HepG2 (cell line): ENCODE measurements around the gene CNNM4. TPM values are rescaled to one million over a fixed set of nuclear protein-coding genes. Genes with fewer than 3 reads are reported as not detected.

Source experiments
- AHR ChIP-seq: IDR thresholded peaks from 2 replicates; pipeline ENCODE4 v1.6.1; 2018; ENCODE audit warnings: missing genetic modification reagents, missing compliant biosample characterization
- CBFB ChIP-seq: sonication (generic); formaldehyde crosslinking; IDR thresholded peaks from 2 replicates; pipeline ENCODE4 v1.4.0; 2020; ENCODE audit warnings: missing genetic modification reagents
- FOXK2 ChIP-seq: fragments of 450-650 bp; IDR thresholded peaks from 2 replicates; pipeline ENCODE4 v1.6.1; 2016
- GPBP1L1 ChIP-seq: sonication (generic); formaldehyde crosslinking; IDR thresholded peaks from 2 replicates; pipeline ENCODE4 v1.5.0; 2020; ENCODE audit warnings: mild to moderate bottlenecking, missing genetic modification reagents
- HNRNPL ChIP-seq: fragments of 200-400 bp; formaldehyde crosslinking; IDR thresholded peaks from 2 replicates; pipeline ENCODE4 v1.6.1; 2017; ENCODE audit warnings: mild to moderate bottlenecking, low read depth, low read length
- IKZF1 ChIP-seq: fragments of 450-650 bp; IDR thresholded peaks from 2 replicates; pipeline ENCODE4 v1.7.1; 2016
- JUND ChIP-seq: sonication (generic); formaldehyde crosslinking; IDR thresholded peaks from 2 replicates; pipeline ENCODE4 v1.8.0; 2022; ENCODE audit warnings: mild to moderate bottlenecking, missing genetic modification reagents
- MEIS2 ChIP-seq: sonication (generic); formaldehyde crosslinking; IDR thresholded peaks from 2 replicates; pipeline ENCODE4 v1.9.0; 2021; ENCODE audit warnings: mild to moderate bottlenecking, missing genetic modification reagents
- NPAS2 ChIP-seq: sonication (generic); formaldehyde crosslinking; IDR thresholded peaks from 2 replicates; pipeline ENCODE4 v1.8.0; 2022; ENCODE audit warnings: mild to moderate bottlenecking, missing genetic modification reagents, borderline replicate concordance
- PAF1 ChIP-seq: IDR thresholded peaks from 2 replicates; pipeline ENCODE4 v1.6.1; 2016; ENCODE audit warnings: missing genetic modification reagents, missing compliant biosample characterization
- REPIN1 ChIP-seq: sonication (generic); formaldehyde crosslinking; IDR thresholded peaks from 2 replicates; pipeline ENCODE4 v1.8.0; 2022; ENCODE audit warnings: missing genetic modification reagents, low read depth, mild to moderate bottlenecking, borderline replicate concordance
- RFX5 ChIP-seq: IDR thresholded peaks from 2 replicates; pipeline ENCODE4 v1.6.1; 2011; ENCODE audit warnings: low read depth, low read length, improper control_type of control experiment
- ZFAT ChIP-seq: sonication (generic); formaldehyde crosslinking; conservative IDR thresholded peaks from 2 replicates; pipeline ENCODE4 v1.8.1; 2023; ENCODE audit warnings: missing genetic modification reagents, inconsistent platforms
- ZKSCAN5 ChIP-seq: sonication (generic); formaldehyde crosslinking; IDR thresholded peaks from 2 replicates; pipeline ENCODE4 v1.5.1; 2020; ENCODE audit warnings: mild to moderate bottlenecking, missing genetic modification reagents
- ZNF335 ChIP-seq: sonication (generic); formaldehyde crosslinking; IDR thresholded peaks from 2 replicates; pipeline ENCODE4 v1.4.0; 2020; ENCODE audit warnings: missing genetic modification reagents
- ZNF441 ChIP-seq: sonication (generic); formaldehyde crosslinking; IDR thresholded peaks from 2 replicates; pipeline ENCODE4 v1.7.0; 2021; ENCODE audit warnings: missing genetic modification reagents, borderline replicate concordance
- ZNF615 ChIP-seq: sonication (generic); formaldehyde crosslinking; IDR thresholded peaks from 2 replicates; pipeline ENCODE4 v1.5.0; 2020; ENCODE audit warnings: mild to moderate bottlenecking, missing genetic modification reagents, borderline replicate concordance
- ZNF652 ChIP-seq: IDR thresholded peaks from 2 replicates; pipeline ENCODE4 v1.6.1; 2016; ENCODE audit warnings: low read depth, borderline replicate concordance
- ZNF7 ChIP-seq: IDR thresholded peaks from 2 replicates; pipeline ENCODE4 v1.6.1; 2016; ENCODE audit warnings: missing biosample characterization, missing genetic modification reagents
- ZNF75D ChIP-seq: sonication (generic); formaldehyde crosslinking; IDR thresholded peaks from 2 replicates; pipeline ENCODE4 v1.8.1; 2023; ENCODE audit warnings: missing genetic modification reagents, mild to moderate bottlenecking, borderline replicate concordance
- ZSCAN20 ChIP-seq: sonication (generic); formaldehyde crosslinking; IDR thresholded peaks from 2 replicates; pipeline ENCODE4 v1.4.0; 2020; ENCODE audit warnings: missing genetic modification reagents, mild to moderate bottlenecking, borderline replicate concordance
- ZSCAN9 ChIP-seq: IDR thresholded peaks from 2 replicates; pipeline ENCODE4 v1.6.1; 2016; ENCODE audit warnings: borderline replicate concordance
- polyA plus RNA-seq, 8 experiments: library from polyadenylated mRNA; depleted of rRNA in 3 of 8; stranded (reverse) in 7 of 8; unstranded in 1 of 8; fragments of >200 nt; fragmentation: Illumina TruSeq in 4 of 8; extraction: Trizol in 4 of 8; gene quantifications; 2 replicates each; pipeline versions ENCODE4 v1.2.1 to v1.2.3, GENCODE V29; 2011 to 2016; ENCODE audit warnings: low read depth in 4 of 8, missing spikeins in 1 of 8, mixed read lengths in 1 of 8; ENCODE audit not compliant: insufficient read depth in 1 of 8
- total RNA-seq, 5 experiments: library from RNA; depleted of rRNA; stranded (reverse); fragments of >200 nt; fragmentation: Illumina TruSeq; extraction: Trizol; gene quantifications; 2 replicates each; pipeline ENCODE4 v1.2.3, GENCODE V29; 2016; ENCODE audit warnings: low read depth in 1 of 5
- TF ChIP-seq, protein P1 (sequence below): sonication (generic); formaldehyde crosslinking; conservative IDR thresholded peaks from 2 replicates; pipeline ENCODE4 v1.8.0; 2022; ENCODE audit warnings: missing genetic modification reagents
- TF ChIP-seq, protein P2 (sequence below): sonication (generic); formaldehyde crosslinking; IDR thresholded peaks from 2 replicates; pipeline ENCODE4 v1.4.0; 2020; ENCODE audit warnings: missing genetic modification reagents, mild to moderate bottlenecking, borderline replicate concordance

The CNNM4 gene
- total and polyA plus RNA-seq, 2 of the 13 experiments (the other 11 are each of a cell fraction or from before 2014, with no cell fraction given), result 5.9 to 8.4 TPM

DNA sequence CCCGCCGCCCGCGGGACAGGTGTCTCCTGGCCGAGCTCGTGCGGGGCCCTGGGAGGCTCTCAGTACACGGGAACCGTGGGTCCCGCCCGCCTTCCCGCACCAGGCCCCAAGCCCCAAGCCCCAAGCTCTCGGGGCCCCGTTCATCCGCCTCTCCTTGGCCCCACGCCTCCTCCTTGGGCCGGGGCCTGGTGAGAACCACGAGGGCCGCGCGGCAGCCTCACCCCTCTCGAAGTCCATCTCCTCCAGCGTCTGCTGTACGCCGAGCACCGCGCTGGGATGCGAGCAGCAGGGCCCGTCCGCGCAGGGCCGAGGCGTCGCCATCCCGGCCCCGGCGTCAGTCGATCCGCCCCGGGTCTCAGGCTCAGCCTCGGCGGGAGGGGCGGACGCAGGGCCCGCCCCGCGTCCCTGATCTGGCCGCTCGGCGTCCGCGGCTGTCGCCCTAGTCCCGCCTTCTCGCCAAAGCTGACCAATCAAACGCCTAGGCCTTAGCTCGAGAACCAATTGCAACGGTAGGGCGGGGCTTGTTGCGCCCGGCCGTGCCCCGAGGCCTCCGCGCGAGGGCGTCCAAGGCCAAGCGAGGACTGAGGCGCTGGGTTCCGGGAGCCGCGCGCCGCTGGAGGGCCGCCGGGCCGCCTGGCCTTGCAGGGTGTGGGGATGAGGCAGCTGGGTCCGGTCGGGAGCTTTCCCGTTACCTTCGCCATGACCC lies 97.1 kb downstream of the CNNM4 start, which contains the start of gene ANKRD39 (continued):
- TF ChIP-seq ZSCAN9 (peak; percentile 71; the same call in 1 of the 2 replicates), ZFAT (no peak; the same call in 1 of the 2 replicates), JUND (CRISPR knock-in tag) (peak; percentile 48; the same call in 1 of the 2 replicates), ZNF615 (no peak), ZNF652 (CRISPR knock-in tag) (no peak), PAF1 (CRISPR knock-in tag) (no peak), ZNF335 (CRISPR knock-in tag) (no peak; the same call in 1 of the 2 replicates), MEIS2 (CRISPR knock-in tag) (peak; percentile 89), ZNF441 (peak; percentile 89), ZNF7 (CRISPR knock-in tag) (no peak), CBFB (CRISPR knock-in tag) (peak; percentile 79; the same call in 1 of the 2 replicates), GPBP1L1 (CRISPR knock-in tag) (no peak), ZSCAN20 (no peak; the same call in 1 of the 2 replicates), ZKSCAN5 (peak; percentile 60), RFX5 (peak; percentile 58; the same call in 1 of the 2 replicates), IKZF1 (no peak), FOXK2 (no peak), HNRNPL (peak; percentile 9; the same call in 1 of the 2 replicates), NPAS2 (CRISPR knock-in tag) (no peak), ZNF75D (CRISPR knock-in tag) (no peak), REPIN1 (CRISPR knock-in tag) (peak; percentile 90), AHR (CRISPR knock-in tag) (peak; percentile 36; the same call in 1 of the 2 replicates)
- TF ChIP-seq, protein P1, sequence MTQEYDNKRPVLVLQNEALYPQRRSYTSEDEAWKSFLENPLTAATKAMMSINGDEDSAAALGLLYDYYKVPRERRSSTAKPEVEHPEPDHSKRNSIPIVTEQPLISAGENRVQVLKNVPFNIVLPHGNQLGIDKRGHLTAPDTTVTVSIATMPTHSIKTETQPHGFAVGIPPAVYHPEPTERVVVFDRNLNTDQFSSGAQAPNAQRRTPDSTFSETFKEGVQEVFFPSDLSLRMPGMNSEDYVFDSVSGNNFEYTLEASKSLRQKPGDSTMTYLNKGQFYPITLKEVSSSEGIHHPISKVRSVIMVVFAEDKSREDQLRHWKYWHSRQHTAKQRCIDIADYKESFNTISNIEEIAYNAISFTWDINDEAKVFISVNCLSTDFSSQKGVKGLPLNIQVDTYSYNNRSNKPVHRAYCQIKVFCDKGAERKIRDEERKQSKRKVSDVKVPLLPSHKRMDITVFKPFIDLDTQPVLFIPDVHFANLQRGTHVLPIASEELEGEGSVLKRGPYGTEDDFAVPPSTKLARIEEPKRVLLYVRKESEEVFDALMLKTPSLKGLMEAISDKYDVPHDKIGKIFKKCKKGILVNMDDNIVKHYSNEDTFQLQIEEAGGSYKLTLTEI (CRISPR knock-in tag), result no peak
- TF ChIP-seq, protein P2, sequence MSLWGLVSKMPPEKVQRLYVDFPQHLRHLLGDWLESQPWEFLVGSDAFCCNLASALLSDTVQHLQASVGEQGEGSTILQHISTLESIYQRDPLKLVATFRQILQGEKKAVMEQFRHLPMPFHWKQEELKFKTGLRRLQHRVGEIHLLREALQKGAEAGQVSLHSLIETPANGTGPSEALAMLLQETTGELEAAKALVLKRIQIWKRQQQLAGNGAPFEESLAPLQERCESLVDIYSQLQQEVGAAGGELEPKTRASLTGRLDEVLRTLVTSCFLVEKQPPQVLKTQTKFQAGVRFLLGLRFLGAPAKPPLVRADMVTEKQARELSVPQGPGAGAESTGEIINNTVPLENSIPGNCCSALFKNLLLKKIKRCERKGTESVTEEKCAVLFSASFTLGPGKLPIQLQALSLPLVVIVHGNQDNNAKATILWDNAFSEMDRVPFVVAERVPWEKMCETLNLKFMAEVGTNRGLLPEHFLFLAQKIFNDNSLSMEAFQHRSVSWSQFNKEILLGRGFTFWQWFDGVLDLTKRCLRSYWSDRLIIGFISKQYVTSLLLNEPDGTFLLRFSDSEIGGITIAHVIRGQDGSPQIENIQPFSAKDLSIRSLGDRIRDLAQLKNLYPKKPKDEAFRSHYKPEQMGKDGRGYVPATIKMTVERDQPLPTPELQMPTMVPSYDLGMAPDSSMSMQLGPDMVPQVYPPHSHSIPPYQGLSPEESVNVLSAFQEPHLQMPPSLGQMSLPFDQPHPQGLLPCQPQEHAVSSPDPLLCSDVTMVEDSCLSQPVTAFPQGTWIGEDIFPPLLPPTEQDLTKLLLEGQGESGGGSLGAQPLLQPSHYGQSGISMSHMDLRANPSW, result no peak
